ENCODE measurements around the gene CPN2. TPM values are rescaled to one million over a fixed set of nuclear protein-coding genes. Genes with fewer than 3 reads are reported as not detected.

CPN2 gene
- total RNA-seq, 2 donors from 2014 or later, result not detected

DNA sequence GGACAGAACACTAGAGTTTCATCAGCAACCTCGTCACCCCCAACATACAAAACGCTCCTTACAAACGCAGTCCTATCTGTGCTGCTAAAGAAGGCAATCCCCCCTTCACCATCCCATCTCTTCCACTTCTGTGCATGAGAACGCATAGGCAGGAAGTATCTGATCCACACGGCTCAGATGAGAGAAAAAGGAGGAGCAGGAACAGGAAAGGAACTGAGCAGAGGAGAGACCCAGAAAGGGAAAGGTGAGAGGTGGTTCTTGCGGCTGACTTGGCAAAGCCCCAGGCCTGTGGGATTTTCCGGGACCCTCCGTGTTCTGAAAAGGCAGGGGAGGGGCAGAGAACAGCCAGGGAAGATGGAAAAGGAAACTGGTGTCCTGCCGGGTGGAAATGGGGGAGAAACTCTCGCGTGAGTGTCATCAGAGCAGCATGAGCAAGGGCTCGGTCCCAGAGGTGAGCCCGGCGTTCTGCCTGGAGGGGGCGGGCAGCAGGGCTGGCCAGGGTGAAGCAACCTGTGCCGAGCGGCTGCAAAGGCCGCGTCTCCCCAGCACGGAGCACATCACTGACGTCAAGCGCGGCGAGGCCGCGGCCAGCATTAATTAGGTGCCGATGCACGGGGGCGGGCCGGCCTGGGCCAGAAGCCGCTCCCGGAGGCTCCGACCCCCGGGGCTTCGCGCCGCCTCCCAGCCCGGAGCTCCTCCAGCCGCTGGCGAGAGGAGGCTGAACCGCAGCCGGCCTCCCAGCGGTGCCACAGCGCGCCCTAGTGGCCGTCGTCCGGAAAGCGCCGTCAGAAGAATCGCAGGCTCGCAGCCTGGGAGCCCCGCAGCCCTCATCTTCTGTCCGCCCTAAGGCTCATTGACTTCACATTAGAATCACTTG is 35.8 kb downstream of the CPN2 start:
- H3K4me3 ChIP-seq, result peak overlapping the region; percentile 23 to 52
- peak overlapping the region; percentile 27 to 36 for H3K27ac ChIP-seq

GRCh38 chr3:194314388-194315068 is 36.6 kb downstream of the CPN2 start:
- TF ChIP-seq CTCF (IDR thresholded peaks at IDR 0.05), result no peak
- peaks cover 0 to 8% of the 10 kb centered on the region in 2 donors for H3K9me3 ChIP-seq
- peak overlapping the region in 1 of 2 donors; percentile 27 for H3K27ac ChIP-seq
- peaks cover 0 to 26% of the 10 kb centered on the region in 2 donors for H3K4me1 ChIP-seq
- DNase-seq (ENCODE audit: low spot score), result no peak
- no peaks in the 10 kb centered on the region for H3K36me3 ChIP-seq
- H3K4me3 ChIP-seq, result peak overlapping the region in 1 of 2 donors; percentile 52
- no peaks in the 10 kb centered on the region for H3K27me3 ChIP-seq

More for the DNA sequence above, 35.8 kb downstream of the CPN2 start:
- Histone ChIP-seq H3K9me3 (peaks cover 0 to 8% of the 10 kb centered on the region in 2 donors), H3K36me3 (no peaks in the 10 kb centered on the region), H3K27me3 (no peaks in the 10 kb centered on the region), H3K4me1 (peaks cover 0 to 26% of the 10 kb centered on the region in 2 donors)
- TF ChIP-seq CTCF (IDR thresholded peaks at IDR 0.05), result peak; percentile 95 to 99
- peak; percentile 94 for DNase-seq (ENCODE audit: low spot score)

GRCh38 chr3:194313560-194314387 is 37.4 kb downstream of the CPN2 start:
- Histone ChIP-seq H3K4me3 (no peak overlapping the region), H3K36me3 (no peaks in the 10 kb centered on the region), H3K27me3 (no peaks in the 10 kb centered on the region), H3K27ac (no peak overlapping the region), H3K9me3 (peaks cover 0 to 2% of the 10 kb centered on the region in 2 donors), H3K4me1 (peaks cover 0 to 26% of the 10 kb centered on the region in 2 donors)
- TF ChIP-seq CTCF (IDR thresholded peaks at IDR 0.05), result no peak
- peak; percentile 86 for DNase-seq (ENCODE audit: low spot score)

DNA sequence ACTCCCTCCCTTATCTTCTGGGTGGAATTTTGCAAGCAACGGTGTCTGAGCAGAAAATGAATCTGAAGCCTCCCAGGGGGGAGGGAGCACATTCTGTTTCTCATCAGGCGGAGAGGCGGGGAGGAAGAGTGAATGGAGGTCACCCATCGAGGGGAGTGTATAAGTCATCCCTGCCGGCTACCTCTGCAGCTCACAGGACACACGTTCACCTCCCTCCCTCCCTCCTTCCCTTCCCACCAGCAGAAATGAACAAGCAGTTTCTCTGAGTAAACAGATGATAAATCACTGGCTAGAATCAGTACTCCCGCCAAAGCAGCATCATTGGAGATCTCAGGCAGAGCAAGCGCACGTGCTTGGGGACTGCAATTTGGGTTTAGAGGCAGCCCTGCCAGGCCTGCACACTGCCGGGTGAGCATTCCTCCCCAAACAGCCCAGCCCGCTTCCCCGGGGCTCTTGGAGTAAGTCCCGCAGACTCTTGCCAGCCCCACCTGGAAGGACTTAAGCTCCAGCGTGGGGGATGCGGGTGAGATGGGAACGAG is 38.3 kb downstream of the CPN2 start:
- H3K36me3 ChIP-seq, result no peaks in the 10 kb centered on the region
- peak overlapping the region in 1 of 2 donors; percentile 7 for H3K27ac ChIP-seq
- H3K9me3 ChIP-seq, result no peaks in the 10 kb centered on the region
- H3K4me1 ChIP-seq, result peaks cover 0 to 26% of the 10 kb centered on the region in 2 donors
- H3K27me3 ChIP-seq, result no peaks in the 10 kb centered on the region
- TF ChIP-seq CTCF (IDR thresholded peaks at IDR 0.05), result no peak
- no peak overlapping the region for H3K4me3 ChIP-seq
- DNase-seq (ENCODE audit: low spot score), result peak; percentile 78

DNA sequence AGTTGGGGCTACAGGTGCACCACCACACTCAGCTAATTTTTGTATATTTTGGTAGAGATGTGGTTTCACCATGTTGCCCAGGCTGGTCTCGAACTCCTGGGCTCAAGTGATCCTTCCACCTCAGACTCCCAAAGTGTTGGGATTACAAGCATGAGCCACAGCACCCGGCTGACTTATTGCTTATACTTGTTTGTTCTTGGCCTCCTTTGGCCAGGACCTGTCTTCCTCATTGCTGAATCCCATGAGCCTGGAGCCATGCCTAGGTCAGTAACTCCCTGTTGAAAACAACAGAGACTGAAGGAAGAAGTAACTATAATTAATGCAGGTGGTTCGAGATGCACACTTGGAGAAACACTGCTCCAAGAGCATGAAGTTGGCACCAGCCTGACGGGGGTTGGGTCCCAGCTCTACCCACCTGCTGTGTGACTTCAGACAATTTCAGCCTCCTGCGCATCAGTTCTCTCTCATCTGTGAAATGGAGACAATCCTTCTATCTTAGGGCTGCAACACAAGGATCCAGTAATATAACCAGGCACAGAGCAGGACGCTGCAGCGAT is 38.9 kb downstream of the CPN2 start:
- no peak for DNase-seq (ENCODE audit: low spot score)
- no peak for TF ChIP-seq CTCF (IDR thresholded peaks at IDR 0.05)
- no peaks in the 10 kb centered on the region for H3K36me3 ChIP-seq
- no peaks in the 10 kb centered on the region for H3K27me3 ChIP-seq
- no peaks in the 10 kb centered on the region for H3K9me3 ChIP-seq
- peaks cover 0 to 26% of the 10 kb centered on the region in 2 donors for H3K4me1 ChIP-seq
- no peak overlapping the region for H3K4me3 ChIP-seq
- H3K27ac ChIP-seq, result peak overlapping the region in 1 of 2 donors; percentile 7

Data from right atrium auricular region (tissue), 2 donors.